GM12878 (cell line): Measurements from ENCODE around the gene USH2A. TPM values are rescaled to one million over a fixed set of nuclear protein-coding genes. Genes with fewer than 3 reads are reported as not detected.
A peak's percentile ranks its signal among the peaks of the same experiment; 100 is the strongest.

Experiments used
- ATAC-seq: fragments of 200-7000 bp; cut with Tn5 transposase; 3 replicates; pipeline ENCODE4 v1.9.1; 2020; ENCODE audit warnings: mild to moderate bottlenecking, moderate library complexity
- BruUV-seq: library from RNA; stranded (reverse); fragments of 400-500 nt; replicated peaks from 2 replicates; lab custom pipeline; 2021; lab: Mats Ljungman, UMichigan
- CTCF ChIA-PET: fragments of 300-600 bp; sonication (Branson Sonifier 250); formaldehyde crosslinking; extraction: SDS; loops from one replicate; lab custom pipeline; 2021; ENCODE audit warnings: inconsistent platforms; lab: Yijun Ruan, JAX
- POLR2A ChIA-PET: fragments of 350-600 bp; formaldehyde crosslinking; extraction: SDS; loops from one replicate; lab custom pipeline; 2021; ENCODE audit warnings: inconsistent platforms; lab: Charles Lee
- RAD21 ChIA-PET: fragments of 300-600 bp; sonication (Branson Sonifier 250); formaldehyde crosslinking; loops from one replicate; lab custom pipeline; 2023; ENCODE audit warnings: antibody characterized with exemption; ENCODE audit not compliant: unreplicated experiment; lab: Charles Lee
- SMC1A ChIA-PET: fragments of 300-600 bp; sonication (Branson Sonifier 250); formaldehyde crosslinking; loops from one replicate; lab custom pipeline; 2023; ENCODE audit not compliant: unreplicated experiment, uncharacterized antibody; lab: Charles Lee
- DNase-seq: peaks from one replicate; pipeline ENCODE4 v3.0.0-alpha.2; 2011; ENCODE audit warnings: low read depth, low spot score
- FAIRE-seq: peaks from 3 replicates; lab custom pipeline; 2011; peaks lifted over from hg19 to GRCh38; lab: Jason Lieb, UNC
- H2AFZ ChIP-seq: 2 replicates; pipeline ENCODE4 v1.6.0; 2011; ENCODE audit warnings: low read depth, low read length, control low read depth; ENCODE audit not compliant: control insufficient read depth
- H3K27ac ChIP-seq: 2 replicates; pipeline ENCODE4 v1.5.1; 2011; ENCODE audit warnings: control low read depth; ENCODE audit not compliant: control insufficient read depth, insufficient read depth
- H3K27me3 ChIP-seq, 2 experiments: replicated peaks in 1 of 2; 2 replicates each; pipeline versions ENCODE4 v1.6.0 to v1.6.1; 2011; ENCODE audit warnings: low read length in 1 of 2; ENCODE audit not compliant: control insufficient read depth in 2 of 2, insufficient read depth in 2 of 2
- H3K36me3 ChIP-seq, 2 experiments: 2 replicates each; pipeline ENCODE4 v1.5.1; 2011; ENCODE audit warnings: low read length in 1 of 2; ENCODE audit not compliant: control insufficient read depth in 2 of 2, insufficient read depth in 2 of 2
- H3K4me1 ChIP-seq: 2 replicates; pipeline ENCODE4 v1.6.1; 2011; ENCODE audit warnings: mild to moderate bottlenecking, low read length, moderate library complexity, mixed read lengths; ENCODE audit not compliant: control insufficient read depth, insufficient read depth
- H3K4me2 ChIP-seq: 2 replicates; pipeline ENCODE4 v1.6.0; 2011; ENCODE audit warnings: control low read depth; ENCODE audit not compliant: control insufficient read depth, insufficient read depth
- H3K4me3 ChIP-seq: fragments of 200-600 bp; sonication (generic); 2 replicates; pipeline ENCODE4 v1.5.1; 2016
- H3K79me2 ChIP-seq: 2 replicates; pipeline ENCODE4 v1.6.0; 2011; ENCODE audit warnings: low read length; ENCODE audit not compliant: control insufficient read depth, insufficient read depth
- H3K9ac ChIP-seq: 2 replicates; pipeline ENCODE4 v1.8.0; 2011; ENCODE audit warnings: low read length, control low read depth, mixed read lengths; ENCODE audit not compliant: control insufficient read depth, insufficient read depth
- H3K9me3 ChIP-seq: replicated peaks from 3 replicates; pipeline ENCODE4 v1.5.1; 2011; ENCODE audit warnings: mild to moderate bottlenecking, low read length; ENCODE audit not compliant: control insufficient read depth, insufficient read depth
- H4K20me1 ChIP-seq: 2 replicates; pipeline ENCODE4 v1.6.0; 2011; ENCODE audit not compliant: control insufficient read depth, insufficient read depth
- ATF2 ChIP-seq: IDR thresholded peaks from 2 replicates; pipeline ENCODE4 v1.6.1; 2012; ENCODE audit warnings: low read length, inconsistent platforms
- JUNB ChIP-seq: IDR thresholded peaks from 2 replicates; pipeline ENCODE4 v1.6.1; 2016; ENCODE audit warnings: antibody characterized with exemption, mild to moderate bottlenecking
- NR2C1 ChIP-seq: fragments of 450-650 bp; IDR thresholded peaks from 2 replicates; pipeline ENCODE4 v1.6.1; 2017; ENCODE audit warnings: antibody characterized with exemption, mild to moderate bottlenecking, moderate library complexity
- RAD21 ChIP-seq: IDR thresholded peaks from 2 replicates; pipeline ENCODE4 v1.6.1; 2011; ENCODE audit warnings: mild to moderate bottlenecking, low read depth, low read length, moderate library complexity; ENCODE audit not compliant: insufficient read depth
- RUNX3 ChIP-seq: IDR thresholded peaks from 2 replicates; pipeline ENCODE4 v1.6.1; 2012; ENCODE audit warnings: low read length, inconsistent platforms
- SKIL ChIP-seq: fragments of 450-650 bp; IDR thresholded peaks from 2 replicates; pipeline ENCODE4 v1.6.1; 2017; ENCODE audit warnings: mild to moderate bottlenecking, low read depth, inconsistent platforms; ENCODE audit not compliant: poor library complexity, severe bottlenecking
- TARDBP ChIP-seq: IDR thresholded peaks from 2 replicates; pipeline ENCODE4 v1.6.1; 2016; ENCODE audit warnings: borderline replicate concordance
- ZSCAN29 ChIP-seq: fragments of 450-650 bp; IDR thresholded peaks from 2 replicates; pipeline ENCODE4 v1.6.1; 2017; ENCODE audit warnings: mild to moderate bottlenecking, moderate library complexity
- WGBS: methylation state at CpG from one replicate; pipeline ENCODE4 v1.1.6; 2016; ENCODE audit warnings: low lambda C conversion rate; ENCODE audit not compliant: insufficient replicate concordance, insufficient coverage; ENCODE audit errors: missing lambda C conversion rate; 5-methylcytosine and 5-hydroxymethylcytosine counted together
- in situ Hi-C: fragments of 300-500 bp; cut with MboI; formaldehyde crosslinking; loops from 9 replicates; pipeline ENCODE4 v1.14.3; 2018; ENCODE audit warnings: mixed read lengths
- intact Hi-C: fragments of 100-400 bp; cut with micrococcal nuclease; formaldehyde crosslinking; loops from one replicate; pipeline ENCODE4 v1.14.2; 2022; ENCODE audit not compliant: unreplicated experiment
- polyA plus RNA-seq, 11 experiments: library from polyadenylated mRNA; depleted of rRNA in 4 of 11; unstranded in 6 of 11; stranded (reverse) in 5 of 11; fragments of >200 nt; fragmentation: Nextera tagmentation in 4 of 11; fragmentation: Illumina TruSeq in 1 of 11; extraction: Ambion mirVana in 4 of 11; extraction: Trizol in 1 of 11; gene quantifications; 1 replicate in 1 of 11; 2 replicates in 10 of 11; pipeline versions ENCODE4 v1.2.1 to v1.2.3, GENCODE V29; 2011 to 2016; ENCODE audit warnings: inconsistent platforms in 2 of 11, missing spikeins in 2 of 11, low read depth in 1 of 11
- total RNA-seq, 4 experiments: library from RNA; depleted of rRNA in 3 of 4; stranded (reverse); fragments of >200 nt in 3 of 4; fragmentation: Illumina TruSeq in 1 of 4; extraction: Trizol in 1 of 4; gene quantifications; 2 replicates each; pipeline versions ENCODE4 v1.2.1 to v1.2.3, GENCODE V29; 2013 to 2021

USH2A gene
- total and polyA plus RNA-seq, 10 of the 15 experiments (the other 5 are each of a cell fraction or from before 2014, with no cell fraction given): under 0.01 to 0.20 (median 0.01) TPM; not detected in 2

GRCh38 chr1:216175714-216176113, 247.5 kb downstream of the USH2A start:
- 7% methylated on average over 6 of the region's 6 CpGs for WGBS
- ChIA-PET CTCF (interaction anchor here (0.8 to 3.4 kb wide), 3 partner anchors 45 to 175 kb away, joined by 3 to 13 read pairs (median 7); no protein-coding TSS in a partner anchor), POLR2A (no interaction called here), SMC1A (interaction anchor here (1.3 to 1.4 kb wide), 2 partner anchors 173 to 181 kb away, joined by 3 to 5 read pairs; no protein-coding TSS in a partner anchor), RAD21 (no interaction called here)
- TF ChIP-seq NR2C1 (no peak), ZSCAN29 (no peak), ATF2 (no peak)
- H4K20me1 ChIP-seq: no peaks in the 10 kb centered on the region
- no peaks in the 10 kb centered on the region for H3K79me2 ChIP-seq
- in situ Hi-C loops (no loop called here), intact Hi-C loops (no loop called here)
- DNase-seq (no peak), FAIRE-seq (no peak), ATAC-seq (peak; percentile 49)
- H3K9me3 ChIP-seq: no peaks in the 10 kb centered on the region
- H3K9ac ChIP-seq: no peak overlapping the region
- H3K27ac ChIP-seq: no peak overlapping the region
- no peak overlapping the region for H2AFZ ChIP-seq
- no peaks in the 10 kb centered on the region for H3K27me3 ChIP-seq
- no peak overlapping the region for H3K4me2 ChIP-seq
- no peaks in the 10 kb centered on the region for H3K4me1 ChIP-seq
- no peaks in the 10 kb centered on the region for H3K36me3 ChIP-seq
- no peak overlapping the region for H3K4me3 ChIP-seq
- BruUV-seq: no TSS peak

GRCh38 chr1:216173376-216173995, 249.8 kb downstream of the USH2A start:
- WGBS: 23% methylated on average over 4 of the region's 4 CpGs

More at GRCh38 chr1:216173376-216173995, 249.8 kb downstream of the USH2A start:
- Histone ChIP-seq H3K9ac (no peak overlapping the region), H3K9me3 (no peaks in the 10 kb centered on the region), H2AFZ (no peak overlapping the region), H3K4me1 (no peaks in the 10 kb centered on the region), H3K79me2 (no peaks in the 10 kb centered on the region), H4K20me1 (no peaks in the 10 kb centered on the region), H3K36me3 (no peaks in the 10 kb centered on the region), H3K4me3 (no peak overlapping the region), H3K4me2 (no peak overlapping the region), H3K27ac (no peak overlapping the region), H3K27me3 (no peaks in the 10 kb centered on the region)
- CTCF ChIA-PET: interaction anchor here (0.9 to 3.4 kb wide), 2 partner anchors 11 to 48 kb away, joined by 3 to 13 read pairs; no protein-coding TSS in a partner anchor
- POLR2A ChIA-PET: no interaction called here
- TF ChIP-seq SKIL: no peak
- TF ChIP-seq JUNB: no peak
- TF ChIP-seq TARDBP: no peak
- no peak for TF ChIP-seq RAD21
- TF ChIP-seq RUNX3: no peak
- SMC1A ChIA-PET: interaction anchor here (0.9 to 1.3 kb wide), 4 partner anchors 10 to 181 kb away, joined by 3 to 5 read pairs (median 3); no protein-coding TSS in a partner anchor
- DNase-seq (no peak), FAIRE-seq (no peak), ATAC-seq (no peak)
- intact Hi-C loops: no loop called here
- in situ Hi-C loops: no loop called here
- RAD21 ChIA-PET: no interaction called here
- no TSS peak for BruUV-seq
